GM21515 (cell line): Measurements from ENCODE around the gene INAFM1.

Source experiments
- ATAC-seq: cut with Tn5 transposase; IDR thresholded peaks from one replicate; pipeline ENCODE4 v1.9.1; 2021; ENCODE audit not compliant: unreplicated experiment

Gene INAFM1

DNA sequence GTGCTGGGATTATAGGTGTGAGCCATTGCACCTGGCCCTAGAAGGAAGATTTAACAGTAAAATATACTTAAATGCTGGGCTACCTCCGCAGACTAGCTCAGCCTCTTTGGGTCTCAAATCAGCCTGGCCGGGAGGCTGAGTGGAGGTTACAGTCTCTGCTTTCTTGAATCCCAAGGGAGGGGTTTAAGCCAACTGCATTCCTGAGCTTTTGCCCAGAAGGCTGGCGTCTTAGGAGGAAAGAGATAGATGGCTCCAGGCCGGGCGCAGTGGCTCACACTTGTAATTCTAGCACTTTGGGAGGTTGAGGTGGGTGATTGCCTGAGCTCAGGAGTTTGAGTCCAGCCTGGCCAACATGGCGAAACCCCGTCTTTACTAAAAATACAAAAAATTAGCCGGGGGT is 34.4 kb downstream of the INAFM1 start:
- ATAC-seq, result no peak

DNA sequence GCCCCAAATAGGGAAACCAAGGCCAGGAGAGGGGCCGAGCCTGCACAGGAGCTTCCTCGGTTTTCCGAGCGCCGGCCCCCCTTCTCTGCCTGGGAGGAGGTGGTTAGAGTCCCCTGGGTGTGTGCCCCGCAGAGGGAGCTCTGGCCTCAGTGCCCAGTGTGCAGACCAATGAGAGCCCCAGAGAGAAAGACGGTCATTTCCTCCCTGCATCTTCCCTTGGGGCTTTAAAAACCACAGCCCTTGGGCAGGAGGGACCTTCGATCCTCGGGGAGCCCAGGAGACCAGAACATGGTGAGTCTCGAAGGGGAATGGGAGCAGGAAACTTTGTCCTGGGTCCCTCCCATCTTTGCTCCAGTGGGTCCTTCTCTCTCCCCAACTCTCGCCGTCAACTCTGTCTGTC is 34.9 kb downstream of the INAFM1 start, which contains the start of gene C5AR1:
TSS of gene C5AR1 (plus strand) at position 254 of the 400 bp plus-strand sequence. CDS start at position 289, 35 bp downstream.
- ATAC-seq, result no peak

DNA sequence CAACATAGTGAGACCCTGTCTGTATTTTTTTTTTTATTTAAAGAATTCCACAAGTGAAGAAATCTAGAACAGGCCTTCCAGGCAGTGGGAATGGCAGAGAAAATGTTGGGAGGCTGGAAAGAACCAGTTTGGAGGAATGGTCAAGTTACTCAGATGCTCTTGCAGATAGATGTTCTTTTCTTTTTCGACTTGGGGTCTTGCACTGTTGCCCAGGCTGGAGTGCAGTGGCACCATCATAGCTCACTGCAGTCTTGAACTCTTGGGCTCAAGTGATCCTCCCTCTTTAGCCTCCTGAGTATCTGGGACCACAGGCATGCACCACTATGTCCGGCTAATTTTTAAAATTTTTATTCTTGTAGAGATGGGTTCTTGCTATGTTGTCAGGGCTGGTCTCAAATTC is 35.6 kb downstream of the INAFM1 start:
- no peak for ATAC-seq

DNA sequence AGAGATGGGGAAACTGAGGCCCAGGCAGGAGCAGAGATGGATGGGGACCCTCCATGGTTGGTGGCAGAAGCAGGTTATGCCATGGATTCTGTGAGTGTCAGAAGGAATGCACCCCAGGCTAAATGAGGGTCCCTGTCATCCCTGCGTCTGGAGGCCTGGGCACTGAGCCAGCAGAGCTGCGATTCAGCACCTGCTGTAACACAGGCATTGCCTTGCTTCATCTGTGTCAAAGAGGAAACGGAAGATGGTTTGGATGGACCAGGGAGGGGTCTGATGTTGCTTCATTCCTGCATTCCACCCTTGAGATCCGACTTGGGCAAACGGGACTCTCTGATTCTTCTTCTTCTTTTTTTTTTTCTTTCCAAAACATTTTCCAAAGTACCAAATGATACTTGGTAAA is 36.1 kb downstream of the INAFM1 start:
- ATAC-seq, result no peak

DNA sequence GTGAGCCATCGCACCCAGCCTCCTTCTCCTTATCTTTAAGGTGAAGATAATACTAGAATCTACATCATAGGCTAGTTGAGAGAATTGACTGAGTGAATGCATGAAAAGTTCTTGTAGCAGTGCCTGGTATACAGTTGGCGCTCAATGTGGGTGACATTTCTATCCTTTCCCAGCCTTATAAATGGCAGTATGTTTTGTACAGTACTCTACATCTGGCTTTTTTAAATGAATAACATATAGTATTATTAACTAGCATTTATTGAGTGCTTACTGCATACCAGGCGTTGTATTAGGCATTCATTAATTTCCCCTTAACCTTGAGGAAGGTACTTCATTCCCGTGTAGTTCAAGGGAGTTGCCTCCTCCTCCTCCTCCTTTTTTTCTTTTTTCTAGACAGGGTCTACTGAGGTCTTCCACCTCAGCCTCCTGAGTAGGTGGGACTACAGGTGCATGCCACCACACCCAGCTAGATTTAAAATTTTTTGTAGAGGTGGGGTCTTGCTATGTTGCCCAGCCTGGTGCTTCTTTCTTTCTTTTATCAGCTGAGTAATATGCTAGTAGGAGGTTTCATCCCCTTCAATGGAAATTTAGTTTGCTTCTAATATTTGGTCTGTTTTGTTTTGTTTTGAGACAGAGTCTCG is 37.8 kb downstream of the INAFM1 start:
- no peak for ATAC-seq

DNA sequence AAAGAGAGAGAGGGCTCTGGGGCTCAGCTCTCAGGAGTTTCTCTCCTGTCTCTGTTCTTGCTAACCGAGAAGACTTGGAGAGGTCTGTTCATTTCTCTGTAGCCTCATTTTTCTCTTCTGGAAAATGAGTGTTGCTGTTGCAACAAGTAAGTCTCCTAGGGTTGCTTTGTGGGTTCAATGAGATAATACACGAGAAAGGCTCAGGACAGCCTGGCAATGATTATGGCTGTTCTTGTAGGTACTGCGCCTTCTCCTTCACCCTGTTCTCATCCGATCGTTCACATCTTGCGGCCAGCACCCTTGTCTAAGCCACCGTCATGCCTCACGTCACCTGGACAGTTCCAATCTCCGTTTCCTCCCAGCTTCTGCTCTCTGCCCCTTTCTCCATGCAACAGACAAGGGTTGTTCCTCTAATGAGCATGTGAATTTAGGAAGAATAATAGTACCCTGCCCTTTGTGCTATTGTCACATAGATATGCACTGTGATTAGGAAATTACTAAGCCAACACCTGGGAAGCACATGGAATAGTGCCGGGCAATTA is 39.1 kb downstream of the INAFM1 start:
- ATAC-seq, result no peak

DNA sequence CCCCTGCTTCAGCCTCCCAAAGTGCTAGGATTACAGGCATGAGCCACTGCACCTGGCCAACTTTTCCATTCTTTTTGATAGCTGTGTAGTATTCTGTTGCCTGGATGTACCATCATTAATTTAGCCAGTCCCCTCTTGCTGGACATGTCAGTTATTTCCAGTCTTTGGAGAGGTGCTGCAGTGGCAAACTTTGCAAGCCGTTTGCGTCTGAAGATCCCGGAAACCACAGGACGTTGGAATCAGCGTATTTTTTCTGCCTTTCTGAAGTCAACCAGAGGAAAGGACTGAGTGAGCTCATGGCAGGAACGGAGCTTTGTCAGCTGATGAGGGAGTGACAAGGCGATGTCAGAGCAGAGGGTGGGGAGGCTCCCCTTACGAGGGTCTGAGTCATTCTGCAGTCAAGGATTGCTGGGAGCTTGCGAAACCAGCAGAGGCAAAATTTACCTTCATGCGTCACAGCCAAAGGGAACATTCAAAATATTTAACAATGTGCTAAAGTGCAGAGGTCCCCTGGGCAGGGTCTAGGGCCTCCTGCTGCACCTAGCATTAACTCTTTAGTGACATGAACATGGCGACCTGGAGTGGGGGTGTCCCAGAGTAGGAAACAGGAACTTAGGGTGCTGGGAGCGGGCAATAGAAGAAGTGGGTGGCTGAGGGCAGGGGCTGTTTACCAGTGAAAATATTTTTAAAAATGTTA is 40.6 kb downstream of the INAFM1 start:
- no peak for ATAC-seq

DNA sequence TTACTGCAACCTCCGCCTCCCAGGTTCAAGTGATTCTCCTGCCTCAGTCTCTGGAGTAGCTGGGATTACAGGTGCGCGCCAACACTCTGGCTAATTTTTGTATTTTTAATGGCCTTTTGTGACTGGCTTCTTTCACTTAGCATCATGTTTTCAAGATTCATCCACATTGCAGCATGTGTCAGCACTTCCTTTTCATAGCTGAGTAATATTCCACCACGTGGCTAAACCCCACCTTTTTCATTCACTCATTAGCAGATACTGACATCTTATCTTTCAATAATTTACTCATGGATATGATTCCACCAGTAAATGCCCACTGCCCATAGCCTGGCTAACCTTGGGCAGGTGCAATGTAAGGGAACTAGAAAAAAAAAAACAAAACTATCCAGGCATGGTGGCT is 41.8 kb downstream of the INAFM1 start:
- no peak for ATAC-seq

DNA sequence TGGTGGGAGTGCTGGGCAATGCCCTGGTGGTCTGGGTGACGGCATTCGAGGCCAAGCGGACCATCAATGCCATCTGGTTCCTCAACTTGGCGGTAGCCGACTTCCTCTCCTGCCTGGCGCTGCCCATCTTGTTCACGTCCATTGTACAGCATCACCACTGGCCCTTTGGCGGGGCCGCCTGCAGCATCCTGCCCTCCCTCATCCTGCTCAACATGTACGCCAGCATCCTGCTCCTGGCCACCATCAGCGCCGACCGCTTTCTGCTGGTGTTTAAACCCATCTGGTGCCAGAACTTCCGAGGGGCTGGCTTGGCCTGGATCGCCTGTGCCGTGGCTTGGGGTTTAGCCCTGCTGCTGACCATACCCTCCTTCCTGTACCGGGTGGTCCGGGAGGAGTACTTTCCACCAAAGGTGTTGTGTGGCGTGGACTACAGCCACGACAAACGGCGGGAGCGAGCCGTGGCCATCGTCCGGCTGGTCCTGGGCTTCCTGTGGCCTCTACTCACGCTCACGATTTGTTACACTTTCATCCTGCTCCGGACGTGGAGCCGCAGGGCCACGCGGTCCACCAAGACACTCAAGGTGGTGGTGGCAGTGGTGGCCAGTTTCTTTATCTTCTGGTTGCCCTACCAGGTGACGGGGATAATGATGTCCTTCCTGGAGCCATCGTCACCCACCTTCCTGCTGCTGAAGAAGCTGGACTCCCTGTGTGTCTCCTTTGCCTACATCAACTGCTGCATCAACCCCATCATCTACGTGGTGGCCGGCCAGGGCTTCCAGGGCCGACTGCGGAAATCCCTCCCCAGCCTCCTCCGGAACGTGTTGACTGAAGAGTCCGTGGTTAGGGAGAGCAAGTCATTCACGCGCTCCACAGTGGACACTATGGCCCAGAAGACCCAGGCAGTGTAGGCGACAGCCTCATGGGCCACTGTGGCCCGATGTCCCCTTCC is 45.5 kb downstream of the INAFM1 start:
- ATAC-seq, result no peak

DNA sequence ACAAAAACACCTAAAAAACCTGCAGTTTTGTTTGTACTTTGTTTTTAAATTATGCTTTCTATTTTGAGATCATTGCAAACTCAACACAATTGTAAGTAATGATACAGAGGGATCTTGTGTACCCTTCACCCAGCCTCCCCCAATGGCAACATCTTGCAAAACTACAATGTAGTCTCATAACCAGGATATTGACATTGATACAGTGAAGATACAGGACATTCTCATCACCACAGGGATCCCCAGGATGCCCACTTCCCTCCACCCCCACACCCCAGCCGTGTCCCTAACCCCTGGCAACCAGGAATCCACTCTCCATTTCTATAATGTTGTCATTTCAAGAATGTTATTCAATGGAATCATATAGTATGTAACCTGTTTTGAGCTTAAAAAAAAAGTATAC is 46.9 kb downstream of the INAFM1 start:
- no peak for ATAC-seq

DNA sequence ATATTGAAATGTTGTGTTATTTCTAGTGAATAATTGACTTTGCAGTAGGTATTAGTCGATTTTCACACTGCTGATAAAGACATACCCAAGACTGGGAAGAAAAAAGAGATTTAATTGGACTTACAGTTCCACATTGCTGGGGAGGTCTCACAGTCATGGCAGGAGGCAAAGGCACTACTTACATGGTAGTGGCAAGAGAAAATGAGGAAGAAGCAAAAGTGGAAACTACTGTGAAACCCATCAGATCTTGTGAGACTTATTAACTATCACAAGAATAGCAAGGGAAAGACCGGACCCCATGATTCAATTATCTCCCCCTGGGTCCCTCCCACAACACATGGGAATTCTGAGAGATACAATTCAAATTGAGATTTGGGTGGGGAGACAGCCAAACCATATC is 47.4 kb downstream of the INAFM1 start:
- ATAC-seq, result no peak

DNA sequence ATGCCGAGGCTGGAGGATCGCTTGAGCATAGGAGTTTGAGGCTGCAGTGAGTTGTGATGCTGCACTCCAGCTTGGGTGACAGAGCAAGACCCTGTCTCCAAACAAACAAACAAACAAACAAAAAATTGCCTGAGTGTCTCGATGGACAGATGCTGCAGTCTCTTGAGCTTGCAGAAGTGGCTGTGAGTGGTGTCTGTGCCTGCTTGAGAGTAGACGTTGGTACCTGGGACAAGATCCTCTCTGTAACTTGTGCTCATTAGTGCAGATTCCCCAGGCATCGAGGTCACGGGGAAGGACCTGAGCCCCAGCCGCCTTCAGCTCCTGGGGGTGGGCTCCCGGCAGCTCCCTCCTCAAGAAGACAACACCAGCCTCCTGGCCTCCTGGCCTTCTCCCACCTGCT is 48.7 kb downstream of the INAFM1 start:
- no peak for ATAC-seq

DNA sequence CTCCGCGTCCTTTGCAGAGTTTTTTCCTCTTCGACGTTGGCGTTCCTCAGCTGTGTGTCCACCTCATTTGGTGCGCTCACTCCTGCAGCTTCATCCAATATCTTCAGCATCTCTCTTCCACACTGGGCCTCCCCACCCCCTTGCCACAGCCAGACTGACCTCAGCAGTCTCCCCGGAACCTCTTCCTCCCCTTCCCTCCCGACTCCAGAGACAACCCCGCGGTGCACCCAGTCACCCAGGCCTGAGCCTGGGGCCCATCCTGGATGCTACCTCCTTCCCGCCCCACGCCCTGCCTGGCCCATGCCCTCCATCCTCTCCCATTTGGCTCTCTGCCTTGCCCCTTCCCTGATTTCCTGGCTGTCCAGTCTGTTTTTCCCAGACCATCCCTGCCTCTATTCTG is 49.2 kb downstream of the INAFM1 start:
- no peak for ATAC-seq

DNA sequence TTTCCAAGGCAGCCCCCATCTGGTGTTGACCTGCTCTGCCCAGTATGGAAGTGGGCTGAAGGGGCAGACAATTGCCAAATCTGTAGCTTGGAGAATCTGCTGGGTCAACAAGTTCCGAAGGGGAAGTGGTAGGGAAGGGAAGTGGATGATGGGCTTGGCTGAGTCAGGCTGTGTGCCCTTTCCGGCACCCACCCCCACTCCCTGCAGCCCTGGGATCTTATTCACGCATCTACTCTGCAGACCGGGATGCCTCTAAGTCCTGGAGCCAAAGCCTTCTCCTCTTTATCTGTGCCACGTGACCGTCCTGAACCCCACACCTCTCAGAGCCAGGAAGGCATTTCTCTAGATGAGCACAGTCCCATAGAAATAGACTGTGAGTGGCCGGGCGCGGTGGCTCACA is 49.8 kb downstream of the INAFM1 start:
- no peak for ATAC-seq
